HL-60 (cell line): ENCODE results near the gene TSPAN18.

ENCODE experiments used
- GABPA ChIP-seq: IDR thresholded peaks from 2 replicates; pipeline ENCODE4 v1.6.1; 2012; ENCODE audit warnings: low read depth
- TF ChIP-seq, protein P1 (sequence below): IDR thresholded peaks from one replicate; pipeline ENCODE4 v1.5.1; 2011; ENCODE audit warnings: low read length, control low read depth, inconsistent platforms; ENCODE audit not compliant: insufficient read depth

DNA sequence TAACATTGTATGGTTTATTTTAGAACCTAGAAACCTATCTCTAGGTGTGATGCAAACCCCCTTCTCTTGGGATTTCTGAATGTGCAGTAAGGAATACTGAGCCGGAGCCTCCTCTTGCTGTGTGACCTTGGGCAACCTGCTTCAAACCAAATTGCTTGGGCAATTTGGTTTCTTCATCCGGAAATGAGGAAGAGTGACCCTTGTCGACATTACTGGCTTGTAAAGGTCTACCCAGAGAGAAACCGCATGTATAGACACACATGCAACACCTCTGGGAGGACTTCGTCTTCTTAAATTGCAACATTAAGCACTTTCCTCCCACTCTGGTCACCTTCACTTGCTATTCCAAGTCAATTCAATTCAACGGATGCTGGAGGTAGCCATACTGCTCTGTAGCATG, 243.5 kb downstream of the TSPAN18 start:
- TF ChIP-seq, protein P1, sequence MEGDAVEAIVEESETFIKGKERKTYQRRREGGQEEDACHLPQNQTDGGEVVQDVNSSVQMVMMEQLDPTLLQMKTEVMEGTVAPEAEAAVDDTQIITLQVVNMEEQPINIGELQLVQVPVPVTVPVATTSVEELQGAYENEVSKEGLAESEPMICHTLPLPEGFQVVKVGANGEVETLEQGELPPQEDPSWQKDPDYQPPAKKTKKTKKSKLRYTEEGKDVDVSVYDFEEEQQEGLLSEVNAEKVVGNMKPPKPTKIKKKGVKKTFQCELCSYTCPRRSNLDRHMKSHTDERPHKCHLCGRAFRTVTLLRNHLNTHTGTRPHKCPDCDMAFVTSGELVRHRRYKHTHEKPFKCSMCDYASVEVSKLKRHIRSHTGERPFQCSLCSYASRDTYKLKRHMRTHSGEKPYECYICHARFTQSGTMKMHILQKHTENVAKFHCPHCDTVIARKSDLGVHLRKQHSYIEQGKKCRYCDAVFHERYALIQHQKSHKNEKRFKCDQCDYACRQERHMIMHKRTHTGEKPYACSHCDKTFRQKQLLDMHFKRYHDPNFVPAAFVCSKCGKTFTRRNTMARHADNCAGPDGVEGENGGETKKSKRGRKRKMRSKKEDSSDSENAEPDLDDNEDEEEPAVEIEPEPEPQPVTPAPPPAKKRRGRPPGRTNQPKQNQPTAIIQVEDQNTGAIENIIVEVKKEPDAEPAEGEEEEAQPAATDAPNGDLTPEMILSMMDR, result no peak
- 0 out of 2 replicates have a peak, but pooled peaks have one; percentile 23 for TF ChIP-seq GABPA
